ENCODE data around the gene PSMB9. TPM values are rescaled to one million over a fixed set of nuclear protein-coding genes. Genes with fewer than 3 reads are reported as not detected.
A peak's percentile ranks its signal among the peaks of the same experiment; 100 is the strongest.

Gene PSMB9
- total and polyA plus RNA-seq, 7 experiments from 2014 or later, result 70.3 to 452 (median 139) TPM

DNA sequence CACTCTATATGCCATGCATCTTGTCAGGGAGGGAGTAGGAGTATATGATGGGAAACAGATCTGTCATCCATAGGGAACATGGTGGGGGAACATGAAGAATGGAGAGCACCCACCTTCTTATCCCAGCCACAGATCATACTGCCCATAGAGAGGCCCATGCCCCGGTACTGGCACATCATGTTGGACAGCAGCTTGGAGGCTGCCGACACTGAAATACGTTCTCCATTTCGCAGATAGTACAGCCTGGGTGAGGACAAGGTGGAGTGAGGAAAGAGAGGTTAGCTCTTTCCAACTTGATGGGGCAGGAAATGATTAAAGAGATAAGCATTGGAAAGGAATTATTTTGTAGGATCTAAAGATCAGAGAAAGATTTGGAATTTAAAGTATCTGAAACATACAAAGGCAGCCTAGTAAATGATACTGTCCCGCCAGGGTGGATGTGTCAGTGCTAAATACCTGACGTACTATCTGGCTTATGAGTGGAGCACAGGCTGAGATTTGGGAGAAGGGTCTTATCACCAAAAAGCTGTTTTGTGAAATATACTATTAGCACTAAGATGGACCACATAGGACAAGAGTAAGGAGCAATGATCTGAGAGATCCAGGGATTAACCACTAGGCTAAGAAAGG lies 11.9 kb upstream of the PSMB9 start:
- H3K36me3 Mint-ChIP-seq, result peaks cover 12 to 73% (median 42%) of the 10 kb centered on the region in 5 donors

DNA sequence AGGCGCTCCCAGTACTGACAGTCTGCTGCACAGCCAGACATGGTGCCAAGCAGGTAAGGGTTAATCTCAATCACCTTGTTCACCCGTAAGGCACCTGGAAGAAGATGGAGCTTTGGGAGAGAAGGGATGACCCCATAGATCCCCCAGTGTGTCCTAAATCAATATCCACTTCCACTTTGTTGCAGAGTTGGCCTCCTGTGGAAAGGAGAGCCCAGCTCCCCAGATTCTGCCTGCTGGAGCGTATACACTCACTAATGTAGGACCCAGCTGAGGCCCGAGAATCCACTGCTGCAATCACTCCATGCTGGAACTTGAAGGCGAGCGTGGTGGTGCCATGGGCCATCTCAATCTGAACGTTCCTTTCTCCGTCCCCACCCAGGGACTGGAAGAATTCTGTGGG lies 11.3 kb upstream of the PSMB9 start:
- Histone ChIP-seq H3K4me1 (ENCODE audit: control insufficient read depth in 2 of 2, insufficient read depth in 2 of 2, low read length in 2 of 2) (peaks cover 61 to 62% of the 10 kb centered on the region in 2 donors), H3K27me3 (ENCODE audit: control insufficient read depth in 2 of 2, insufficient read depth in 2 of 2, low read length in 2 of 2) (no peaks in the 10 kb centered on the region), H3K4me3 (ENCODE audit: low read length) (peak overlapping the region; percentile 97), H3K27ac (ENCODE audit: low read depth, low read length) (peak overlapping the region; percentile 97), H3K9me3 (ENCODE audit: control insufficient read depth in 2 of 3, low read length in 3 of 3) (no peaks in the 10 kb centered on the region), H3K36me3 (ENCODE audit: control insufficient read depth in 2 of 3, insufficient read depth in 3 of 3, low read length in 3 of 3) (peaks cover 28 to 51% (median 43%) of the 10 kb centered on the region in 3 experiments)
- peaks cover 53 to 76% (median 66%) of the 10 kb centered on the region in 7 donors for H3K4me1 Mint-ChIP-seq
- H3K9me3 Mint-ChIP-seq, result peaks cover 0 to 2% (median 0%) of the 10 kb centered on the region in 11 donors
- H3K36me3 Mint-ChIP-seq, result peaks cover 17 to 73% (median 48%) of the 10 kb centered on the region in 5 donors
- H3K27ac Mint-ChIP-seq, result peak overlapping the region; percentile 99 to 100 (median 100)
- DNase-seq (no peak), ATAC-seq (no peak)
- intact Hi-C loops (cut with micrococcal nuclease), result loop anchor here (5.0 to 10.0 kb wide), 5 partner anchors 360 to 1395 kb away; partner anchors contain the start of genes ATF6B (in 1 of the 2), EHMT2 (in 1 of the 2), HMGA1 (in 1 of the 2) and HSD17B8 (in 1 of the 2)
- H3K4me3 Mint-ChIP-seq, result peak overlapping the region; percentile 92 to 99 (median 98)
- ChIA-PET CTCF (interaction anchor here (0.6 to 9.7 kb wide), 4 partner anchors 14 to 107 kb away, joined by 3 to 241 read pairs (median 90); partner anchors contain the start of genes PSMB9 and TAP1), POLR2A (interaction anchor here (0.8 to 11.4 kb wide), 9 partner anchors 8 to 871 kb away, joined by 3 to 662 read pairs (median 4); partner anchors contain the start of genes BRD2, DXO, PSMB9 and TAP1)
- H3K27me3 Mint-ChIP-seq, result no peaks in the 10 kb centered on the region

More for the DNA sequence above, 11.9 kb upstream of the PSMB9 start:
- intact Hi-C loops (cut with micrococcal nuclease), result loop anchor here (5.0 to 10.0 kb wide), 5 partner anchors 360 to 1395 kb away; partner anchors contain the start of genes ATF6B (in 1 of the 2), EHMT2 (in 1 of the 2), HMGA1 (in 1 of the 2) and HSD17B8 (in 1 of the 2)
- Mint-ChIP-seq H3K27ac (peak overlapping the region; percentile 76 to 100 (median 100)), H3K4me3 (peak overlapping the region; percentile 92 to 99 (median 98)), H3K9me3 (peaks cover 0 to 1% (median 0%) of the 10 kb centered on the region in 11 donors), H3K4me1 (peaks cover 53 to 76% (median 66%) of the 10 kb centered on the region in 7 donors), H3K27me3 (no peaks in the 10 kb centered on the region)
- Histone ChIP-seq H3K9me3 (ENCODE audit: control insufficient read depth in 2 of 3, low read length in 3 of 3) (no peaks in the 10 kb centered on the region), H3K4me1 (ENCODE audit: control insufficient read depth in 2 of 2, insufficient read depth in 2 of 2, low read length in 2 of 2) (peaks cover 59 to 62% of the 10 kb centered on the region in 2 donors), H3K4me3 (ENCODE audit: low read length) (peak overlapping the region; percentile 97), H3K27me3 (ENCODE audit: control insufficient read depth in 2 of 2, insufficient read depth in 2 of 2, low read length in 2 of 2) (no peaks in the 10 kb centered on the region), H3K36me3 (ENCODE audit: control insufficient read depth in 2 of 3, insufficient read depth in 3 of 3, low read length in 3 of 3) (peaks cover 23 to 46% (median 37%) of the 10 kb centered on the region in 3 experiments), H3K27ac (ENCODE audit: low read depth, low read length) (peak overlapping the region; percentile 97)
- ChIA-PET POLR2A (interaction anchor here (0.8 to 11.4 kb wide), 9 partner anchors 9 to 870 kb away, joined by 3 to 662 read pairs (median 4); partner anchors contain the start of genes BRD2, DXO, PSMB9 and TAP1), CTCF (interaction anchor here (0.6 to 9.7 kb wide), 4 partner anchors 14 to 108 kb away, joined by 3 to 241 read pairs (median 90); partner anchors contain the start of genes PSMB9 and TAP1)
- ATAC-seq (no peak), DNase-seq (no peak)

DNA sequence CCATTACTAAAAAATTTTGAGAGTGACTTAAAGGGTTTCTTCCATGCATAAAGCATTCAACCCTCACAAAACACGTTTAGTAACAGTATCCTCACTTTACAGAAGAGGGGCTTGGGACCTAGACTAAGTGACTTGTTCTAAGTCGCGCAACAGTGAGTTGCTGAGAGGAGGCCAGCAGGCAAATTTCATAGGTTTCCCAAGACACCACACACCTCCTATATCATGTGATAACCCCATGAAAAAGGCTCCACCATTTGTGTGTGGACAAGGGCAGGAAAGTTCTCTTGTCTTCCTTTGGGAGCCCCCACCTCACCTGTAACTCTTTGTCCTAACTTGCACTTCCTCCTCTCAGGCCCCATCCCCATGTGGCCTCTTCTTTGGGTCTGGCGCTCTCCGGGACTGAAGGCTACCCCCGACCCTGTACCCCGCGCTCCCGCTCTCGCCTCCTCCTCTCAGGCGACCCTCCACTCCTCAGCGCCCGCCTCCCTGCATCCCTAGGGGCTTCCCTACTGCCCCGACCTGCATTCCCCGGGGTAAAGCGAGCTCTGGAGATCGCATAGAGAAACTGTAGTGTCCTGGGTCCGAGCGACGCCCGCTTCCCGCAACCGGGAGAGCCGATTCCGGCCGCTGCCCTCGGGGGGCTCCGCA lies 10.5 kb upstream of the PSMB9 start:
- Histone ChIP-seq H3K4me1 (ENCODE audit: control insufficient read depth in 2 of 2, insufficient read depth in 2 of 2, low read length in 2 of 2) (peaks cover 69% of the 10 kb centered on the region in 2 donors), H3K9me3 (ENCODE audit: control insufficient read depth in 2 of 3, low read length in 3 of 3) (no peaks in the 10 kb centered on the region), H3K4me3 (ENCODE audit: low read length) (peak overlapping the region; percentile 97), H3K27me3 (ENCODE audit: control insufficient read depth in 2 of 2, insufficient read depth in 2 of 2, low read length in 2 of 2) (no peaks in the 10 kb centered on the region), H3K27ac (ENCODE audit: low read depth, low read length) (peak overlapping the region; percentile 97), H3K36me3 (ENCODE audit: control insufficient read depth in 2 of 3, insufficient read depth in 3 of 3, low read length in 3 of 3) (peaks cover 33 to 57% (median 51%) of the 10 kb centered on the region in 3 experiments)
- intact Hi-C loops (cut with micrococcal nuclease), result loop anchor here (5.0 to 10.0 kb wide), 5 partner anchors 359 to 1394 kb away; partner anchors contain the start of genes ATF6B (in 1 of the 2), EHMT2 (in 1 of the 2), HMGA1 (in 1 of the 2) and HSD17B8 (in 1 of the 2)
- ATAC-seq, result no peak
- Mint-ChIP-seq H3K4me1 (peaks cover 60 to 82% (median 73%) of the 10 kb centered on the region in 7 donors), H3K27me3 (no peaks in the 10 kb centered on the region), H3K4me3 (peak overlapping the region; percentile 92 to 99 (median 98)), H3K9me3 (peaks cover 0 to 4% (median 0%) of the 10 kb centered on the region in 11 donors), H3K36me3 (peaks cover 25 to 81% (median 55%) of the 10 kb centered on the region in 5 donors), H3K27ac (peak overlapping the region; percentile 99 to 100 (median 100))
- CTCF ChIA-PET, result interaction anchor here (1.0 to 9.7 kb wide), 6 partner anchors 13 to 128 kb away, joined by 3 to 241 read pairs (median 12); partner anchors contain the start of genes PSMB9 and TAP1
- POLR2A ChIA-PET, result interaction anchor here (0.8 to 11.4 kb wide), 18 partner anchors 8 to 981 kb away, joined by 3 to 662 read pairs (median 9); partner anchors contain the start of genes BRD2, HLA-DMA, HLA-DMB and NEU1
- no peak for DNase-seq

DNA sequence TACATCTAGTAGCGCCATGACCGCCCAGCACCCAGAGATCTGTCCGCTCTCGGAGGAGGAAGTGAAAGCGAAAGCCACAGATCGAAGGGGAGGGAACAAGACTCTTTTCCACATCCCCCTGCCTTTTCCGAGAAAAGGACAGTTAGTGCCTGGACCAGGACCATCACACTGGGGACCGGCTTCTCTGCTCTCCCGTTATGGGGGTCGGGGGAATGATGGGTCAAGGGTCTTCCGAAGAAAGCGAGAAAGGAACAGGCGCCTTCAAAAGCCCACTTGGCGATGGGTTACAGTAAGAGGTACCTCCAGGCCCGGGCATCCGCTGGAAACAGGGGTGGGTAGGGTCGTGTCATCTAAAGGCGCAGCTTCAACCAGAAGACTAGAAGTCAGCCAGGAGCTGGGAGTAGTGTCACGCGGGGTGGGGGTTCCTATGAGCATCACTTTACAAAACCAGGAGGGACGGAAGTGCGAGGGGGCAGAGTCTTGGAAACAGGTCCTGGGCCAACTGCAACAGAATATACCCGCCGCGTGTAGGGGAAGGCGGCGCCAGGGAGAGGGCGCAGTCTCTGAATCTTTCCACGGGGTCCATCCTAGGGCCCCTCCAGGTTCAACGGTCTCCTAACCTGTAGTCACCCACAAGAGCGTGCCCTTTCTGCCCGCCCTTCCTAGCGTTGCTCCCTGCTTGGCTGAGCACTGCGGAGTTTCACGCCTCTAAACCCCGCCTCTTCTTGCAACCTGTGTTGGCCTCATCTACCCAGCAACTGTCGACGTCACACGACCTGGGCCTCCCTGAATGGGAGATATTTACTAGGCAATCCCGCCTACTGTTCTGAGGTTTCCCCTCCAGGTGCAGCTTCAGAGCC lies 9.8 kb upstream of the PSMB9 start, which contains the start of gene PSMB8:
TSS of gene PSMB8 (minus strand) at position 69 of the 860 bp plus-strand sequence. CDS start at position 18, 51 bp downstream.
- peak; percentile 90 for ATAC-seq
- Histone ChIP-seq H3K4me3 (ENCODE audit: low read length) (peak within 1 kb of the TSS; percentile 97), H3K27ac (ENCODE audit: low read depth, low read length) (peak within 1 kb of the TSS; percentile 97), H3K27me3 (ENCODE audit: control insufficient read depth in 2 of 2, insufficient read depth in 2 of 2, low read length in 2 of 2) (no peaks in the 10 kb centered on the region), H3K4me1 (ENCODE audit: control insufficient read depth in 2 of 2, insufficient read depth in 2 of 2, low read length in 2 of 2) (peaks cover 71 to 72% of the 10 kb centered on the region in 2 donors), H3K36me3 (ENCODE audit: control insufficient read depth in 2 of 3, insufficient read depth in 3 of 3, low read length in 3 of 3) (peaks cover 41 to 64% (median 52%) of the 10 kb centered on the region in 3 experiments), H3K9me3 (ENCODE audit: control insufficient read depth in 2 of 3, low read length in 3 of 3) (no peaks in the 10 kb centered on the region)
- intact Hi-C loops (cut with micrococcal nuclease), result loop anchor here (1.0 to 10.0 kb wide), 13 partner anchors 9 to 1393 kb away; partner anchors contain the start of genes TAP1 (in 2 of the 2), ATF6B (in 1 of the 2), EHMT2 (in 1 of the 2) and HMGA1 (in 1 of the 2)
- peak within 1 kb of the TSS; percentile 99 to 100 (median 100) for H3K27ac Mint-ChIP-seq
- H3K9me3 Mint-ChIP-seq, result peaks cover 0 to 4% (median 0%) of the 10 kb centered on the region in 11 donors
- POLR2A ChIA-PET, result interaction anchor here (0.6 to 11.4 kb wide), 35 partner anchors 10 to 1303 kb away, joined by 3 to 662 read pairs (median 4); partner anchors contain the start of genes BRD2, DDX39B, DXO and GPSM3
- no peaks in the 10 kb centered on the region for H3K27me3 Mint-ChIP-seq
- peaks cover 30 to 88% (median 63%) of the 10 kb centered on the region in 5 donors for H3K36me3 Mint-ChIP-seq
- H3K4me1 Mint-ChIP-seq, result peaks cover 66 to 83% (median 79%) of the 10 kb centered on the region in 7 donors
- CTCF ChIA-PET, result interaction anchor here (1.0 to 9.7 kb wide), 8 partner anchors 12 to 654 kb away, joined by 3 to 241 read pairs (median 6); partner anchors contain the start of genes PSMB9 and TAP1
- H3K4me3 Mint-ChIP-seq, result peak within 1 kb of the TSS; percentile 92 to 99 (median 98)
- peak; percentile 92 to 99 (median 97) for DNase-seq

DNA sequence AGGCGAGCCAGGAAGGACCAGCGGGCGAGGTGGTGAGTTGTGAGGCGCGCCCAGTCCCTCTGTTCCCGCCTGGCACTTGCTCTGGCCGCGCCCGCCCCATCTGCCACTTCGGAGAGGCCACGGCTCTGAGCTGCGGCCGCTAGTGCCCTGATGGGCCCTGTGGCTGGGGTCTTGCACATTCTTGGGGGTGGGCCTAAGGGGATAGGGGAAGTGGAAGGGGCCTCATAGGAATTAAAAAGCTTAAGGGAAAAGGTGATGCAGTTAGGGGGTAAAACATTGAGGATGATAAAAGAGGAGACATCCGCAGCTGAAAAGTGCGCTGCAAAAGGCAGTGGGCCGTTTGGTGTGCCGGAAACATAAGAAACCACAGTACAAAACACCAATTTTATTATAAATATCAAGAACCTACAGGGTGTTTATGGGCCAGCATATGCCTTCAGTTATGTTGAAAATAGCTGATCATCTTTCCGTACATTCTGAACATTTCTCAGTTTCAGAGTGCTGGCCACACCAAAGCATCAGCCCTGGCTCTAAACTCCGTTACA lies 9.1 kb upstream of the PSMB9 start:
- Mint-ChIP-seq H3K4me3 (peak overlapping the region; percentile 92 to 99 (median 98)), H3K36me3 (peaks cover 33 to 91% (median 67%) of the 10 kb centered on the region in 5 donors), H3K4me1 (peaks cover 69 to 81% (median 77%) of the 10 kb centered on the region in 7 donors), H3K27me3 (no peaks in the 10 kb centered on the region), H3K27ac (peak overlapping the region; percentile 99 to 100 (median 100)), H3K9me3 (peaks cover 0 to 4% (median 0%) of the 10 kb centered on the region in 11 donors)
- Histone ChIP-seq H3K27ac (ENCODE audit: low read depth, low read length) (peak overlapping the region; percentile 97), H3K36me3 (ENCODE audit: control insufficient read depth in 2 of 3, insufficient read depth in 3 of 3, low read length in 3 of 3) (peaks cover 43 to 67% (median 52%) of the 10 kb centered on the region in 3 experiments), H3K4me1 (ENCODE audit: control insufficient read depth in 2 of 2, insufficient read depth in 2 of 2, low read length in 2 of 2) (peaks cover 67 to 72% of the 10 kb centered on the region in 2 donors), H3K9me3 (ENCODE audit: control insufficient read depth in 2 of 3, low read length in 3 of 3) (no peaks in the 10 kb centered on the region), H3K27me3 (ENCODE audit: control insufficient read depth in 2 of 2, insufficient read depth in 2 of 2, low read length in 2 of 2) (no peaks in the 10 kb centered on the region), H3K4me3 (ENCODE audit: low read length) (peak overlapping the region; percentile 97)
- ChIA-PET CTCF (interaction anchor here (1.0 to 9.7 kb wide), 10 partner anchors 11 to 654 kb away, joined by 3 to 241 read pairs (median 4); partner anchors contain the start of genes PSMB9 and TAP1), POLR2A (interaction anchor here (0.6 to 11.4 kb wide), 40 partner anchors 11 to 1647 kb away, joined by 3 to 662 read pairs (median 4); partner anchors contain the start of genes B3GALT4, BRD2, DDX39B and DXO)
- DNase-seq, result peak in 4 of 9 donors; percentile 54 to 66 (median 56)
- ATAC-seq, result peak; percentile 5
- intact Hi-C loops (cut with micrococcal nuclease), result loop anchor here (1.0 to 10.0 kb wide), 13 partner anchors 8 to 1392 kb away; partner anchors contain the start of genes TAP1 (in 2 of the 2), ATF6B (in 1 of the 2), EHMT2 (in 1 of the 2) and HMGA1 (in 1 of the 2)
